ENCODE results near the gene MPND.

DNA sequence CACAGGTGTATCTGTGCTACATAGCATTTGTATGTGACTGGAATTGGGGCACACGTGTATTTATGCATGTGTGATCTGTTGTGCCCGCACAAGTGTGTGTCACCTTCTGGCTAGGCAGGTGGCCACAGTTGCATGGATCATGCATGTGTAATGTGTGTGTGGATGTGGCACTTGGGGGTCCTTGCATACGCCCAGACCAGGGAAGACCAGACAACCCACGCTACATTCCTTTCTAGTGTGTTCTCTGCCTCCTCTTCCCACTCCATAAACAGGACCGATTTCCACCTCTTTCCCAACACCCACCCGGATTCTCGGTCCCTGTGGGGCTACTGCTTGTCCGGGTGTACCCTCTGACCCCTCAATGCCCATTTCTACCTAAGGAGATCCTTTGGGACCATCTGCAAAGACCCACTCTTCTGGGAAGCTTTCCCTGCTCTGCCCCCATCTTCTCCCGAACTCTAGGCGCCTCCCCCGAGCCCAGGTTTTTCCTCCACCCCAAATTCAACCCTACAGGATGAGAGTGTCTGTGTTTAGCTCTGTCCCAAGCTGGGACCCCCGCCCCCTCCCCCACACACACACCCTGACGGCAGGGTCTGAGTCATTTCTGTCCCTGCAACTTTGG is 17.0 kb upstream of the MPND start:
- TF ChIP-seq, protein P1, sequence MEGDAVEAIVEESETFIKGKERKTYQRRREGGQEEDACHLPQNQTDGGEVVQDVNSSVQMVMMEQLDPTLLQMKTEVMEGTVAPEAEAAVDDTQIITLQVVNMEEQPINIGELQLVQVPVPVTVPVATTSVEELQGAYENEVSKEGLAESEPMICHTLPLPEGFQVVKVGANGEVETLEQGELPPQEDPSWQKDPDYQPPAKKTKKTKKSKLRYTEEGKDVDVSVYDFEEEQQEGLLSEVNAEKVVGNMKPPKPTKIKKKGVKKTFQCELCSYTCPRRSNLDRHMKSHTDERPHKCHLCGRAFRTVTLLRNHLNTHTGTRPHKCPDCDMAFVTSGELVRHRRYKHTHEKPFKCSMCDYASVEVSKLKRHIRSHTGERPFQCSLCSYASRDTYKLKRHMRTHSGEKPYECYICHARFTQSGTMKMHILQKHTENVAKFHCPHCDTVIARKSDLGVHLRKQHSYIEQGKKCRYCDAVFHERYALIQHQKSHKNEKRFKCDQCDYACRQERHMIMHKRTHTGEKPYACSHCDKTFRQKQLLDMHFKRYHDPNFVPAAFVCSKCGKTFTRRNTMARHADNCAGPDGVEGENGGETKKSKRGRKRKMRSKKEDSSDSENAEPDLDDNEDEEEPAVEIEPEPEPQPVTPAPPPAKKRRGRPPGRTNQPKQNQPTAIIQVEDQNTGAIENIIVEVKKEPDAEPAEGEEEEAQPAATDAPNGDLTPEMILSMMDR (conservative IDR thresholded peaks at IDR 0.05; ENCODE audit: low read depth, low read length), result no peak
- no peak for TF ChIP-seq EZH2 (IDR thresholded peaks at IDR 0.05; ENCODE audit: borderline replicate concordance, low read depth, low read length, poor library complexity, severe bottlenecking)

Data from A673 (cell line).